B cell (primary cell): ENCODE results near the gene MBNL3. TPM values are rescaled to one million over a fixed set of nuclear protein-coding genes. Genes with fewer than 3 reads are reported as not detected.

ENCODE experiments used
- ATAC-seq: fragments of 200-7000 bp; cut with Tn5 transposase; one replicate; pipeline ENCODE4 v1.10.0; 2021; ENCODE audit warnings: low read depth, mild to moderate bottlenecking, moderate number of reproducible peaks, moderate library complexity
- CTCF ChIA-PET: fragments of 350-600 bp; sonication (Branson Sonifier 250); formaldehyde crosslinking; loops from one replicate; lab custom pipeline; 2021; ENCODE audit warnings: antibody characterized with exemption, inconsistent platforms; lab: Charles Lee
- POLR2A ChIA-PET: fragments of 350-600 bp; sonication (Branson Sonifier 250); formaldehyde crosslinking; loops from one replicate; lab custom pipeline; 2021; ENCODE audit warnings: antibody characterized with exemption; lab: Charles Lee
- DNase-seq: peaks from one replicate; pipeline ENCODE4 v3.0.0; 2013
- H2AFZ ChIP-seq: 2 replicates; pipeline ENCODE4 v1.6.1; 2012; ENCODE audit warnings: mild to moderate bottlenecking, low read depth, low read length; ENCODE audit not compliant: insufficient read depth, poor library complexity, severe bottlenecking
- H3K27ac ChIP-seq, 2 donors: 1 replicate in 1 of 2; 2 replicates in 1 of 2; pipeline ENCODE4 v1.5.1; 2012 to 2013; ENCODE audit warnings: low read length in 2 of 2, mild to moderate bottlenecking in 2 of 2, moderate library complexity in 1 of 2
- H3K27me3 ChIP-seq, 4 experiments: fragments of 200-600 bp in 1 of 4; sonication (generic) in 1 of 4; replicated peaks in 1 of 4; 1 replicate in 2 of 4; 2 replicates in 2 of 4; pipeline versions ENCODE4 v1.6.1 to v1.7.0; 2013 to 2016; ENCODE audit warnings: low read length in 3 of 4, mild to moderate bottlenecking in 2 of 4, mixed read lengths in 1 of 4, moderate library complexity in 1 of 4; ENCODE audit not compliant: insufficient read depth in 4 of 4, control insufficient read depth in 3 of 4; ENCODE audit errors: control extremely low read depth in 1 of 4
- H3K36me3 ChIP-seq, 2 experiments: replicated peaks in 1 of 2; 1 replicate in 1 of 2; 2 replicates in 1 of 2; pipeline versions ENCODE4 v1.6.1 to v1.7.1; 2013; ENCODE audit warnings: low read length in 1 of 2; ENCODE audit not compliant: insufficient read depth in 2 of 2, control insufficient read depth in 1 of 2; ENCODE audit errors: control extremely low read depth in 1 of 2, extremely low read depth in 1 of 2
- H3K4me1 ChIP-seq, 2 donors: fragments of 200-600 bp in 1 of 2; sonication (generic) in 1 of 2; 1 replicate in 1 of 2; 2 replicates in 1 of 2; pipeline versions ENCODE4 v1.5.1 to v1.6.1; 2013 to 2017; ENCODE audit warnings: low read length in 2 of 2; ENCODE audit not compliant: control insufficient read depth in 2 of 2, insufficient read depth in 2 of 2
- H3K4me2 ChIP-seq: replicated peaks from 2 replicates; pipeline ENCODE3; 2012; ENCODE audit warnings: mild to moderate bottlenecking, low read depth, low read length; ENCODE audit not compliant: poor library complexity, severe bottlenecking
- H3K4me3 ChIP-seq, 5 experiments: fragments of 200-600 bp in 1 of 5; sonication (generic) in 1 of 5; 1 replicate in 3 of 5; 2 replicates in 2 of 5; pipeline versions ENCODE4 v1.5.1 to v1.7.0; 2011 to 2016; ENCODE audit warnings: low read length in 4 of 5, mild to moderate bottlenecking in 4 of 5, low read depth in 2 of 5, control low read depth in 1 of 5, moderate library complexity in 1 of 5; ENCODE audit not compliant: insufficient read depth in 1 of 5; ENCODE audit errors: control extremely low read depth in 1 of 5, extremely low read depth in 1 of 5
- H3K79me2 ChIP-seq: fragments of 200-600 bp; sonication (generic); one replicate; pipeline ENCODE4 v1.6.0; 2016; ENCODE audit warnings: low read length; ENCODE audit not compliant: control insufficient read depth, insufficient read depth
- H3K9ac ChIP-seq: fragments of 200-600 bp; sonication (generic); 2 replicates; pipeline ENCODE4 v1.6.1; 2017; ENCODE audit warnings: mild to moderate bottlenecking, low read length, moderate library complexity
- H3K9me3 ChIP-seq, 3 donors: one replicate each; pipeline versions ENCODE4 v1.6.1 to v1.7.1; 2013; ENCODE audit warnings: low read length in 2 of 3; ENCODE audit not compliant: control insufficient read depth in 2 of 3, insufficient read depth in 1 of 3; ENCODE audit errors: control extremely low read depth in 1 of 3
- H4K20me1 ChIP-seq: 2 replicates; pipeline ENCODE4 v1.6.0; 2012; ENCODE audit warnings: mild to moderate bottlenecking, low read length; ENCODE audit not compliant: insufficient read depth, control insufficient read depth, poor library complexity, severe bottlenecking
- H3K27ac Mint-ChIP-seq: one replicate; pipeline ENCODE4 v1.8.0; 2021; ENCODE audit warnings: mixed read lengths
- H3K27me3 Mint-ChIP-seq: one replicate; pipeline ENCODE4 v1.8.0; 2021; ENCODE audit warnings: mixed read lengths
- H3K4me1 Mint-ChIP-seq: one replicate; pipeline ENCODE4 v1.8.0; 2021; ENCODE audit warnings: mixed read lengths
- H3K4me3 Mint-ChIP-seq: one replicate; pipeline ENCODE4 v1.8.0; 2021; ENCODE audit warnings: mixed read lengths
- H3K9me3 Mint-ChIP-seq: one replicate; pipeline ENCODE4 v1.8.0; 2022; ENCODE audit warnings: mixed read lengths; ENCODE audit not compliant: insufficient read depth
- EZH2 ChIP-seq: IDR thresholded peaks from 2 replicates; pipeline ENCODE4 v1.6.1; 2012; ENCODE audit warnings: borderline replicate concordance, low read depth, mild to moderate bottlenecking, moderate library complexity, low read length; ENCODE audit not compliant: insufficient read depth, poor library complexity, severe bottlenecking
- WGBS: methylation state at CpG from one replicate; pipeline ENCODE4 v1.1.5; 2013; ENCODE audit warnings: missing lambda C conversion rate; ENCODE audit not compliant: insufficient coverage; 5-methylcytosine and 5-hydroxymethylcytosine counted together
- intact Hi-C: fragments of 100-400 bp; cut with micrococcal nuclease; formaldehyde crosslinking; loops from one replicate; pipeline ENCODE4 v1.10.0; 2022
- polyA plus RNA-seq: library from polyadenylated mRNA; depleted of rRNA; stranded (reverse); fragments of >200 nt; gene quantifications from 2 replicates; pipeline ENCODE4 v1.2.3, GENCODE V29; 2012
- total RNA-seq, 2 donors: library from RNA; stranded (reverse); fragments of 120-200 nt in 1 of 2; gene quantifications; 1 replicate in 1 of 2; 2 replicates in 1 of 2; pipeline versions ENCODE4 v1.2.3 to v1.2.4, GENCODE V29; 2013 to 2022
- TF ChIP-seq, protein P1 (sequence below): fragments of 200-600 bp; IDR thresholded peaks from one replicate; pipeline ENCODE4 v1.8.0; 2022; ENCODE audit warnings: antibody characterized with exemption, mild to moderate bottlenecking

MBNL3 gene
- total and polyA plus RNA-seq, 2 donors (not counting 1 experiment from before 2014, with no cell fraction given), result 16.6 to 63.1 TPM

DNA sequence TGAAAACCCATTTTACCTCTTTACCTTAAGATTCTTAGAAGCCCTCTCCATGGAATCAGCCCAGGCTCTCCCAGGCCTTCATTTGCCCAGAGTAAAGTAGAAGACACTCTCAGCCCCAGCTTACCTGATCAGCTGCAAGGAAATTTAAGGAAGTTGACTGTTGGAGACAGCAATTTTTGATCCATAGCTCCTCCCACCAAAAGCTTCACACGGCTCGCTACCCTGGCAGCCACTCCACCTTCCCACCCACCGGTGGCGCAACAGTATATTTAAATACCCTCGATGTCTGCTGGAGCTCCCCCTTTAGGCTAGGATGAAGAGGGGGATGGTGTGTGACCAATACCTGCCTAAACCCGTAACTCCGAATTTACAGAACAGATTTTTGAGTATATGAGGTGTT lies 75.4 kb downstream of the MBNL3 start:
- H3K9me3 Mint-ChIP-seq, result no peaks in the 10 kb centered on the region
- intact Hi-C loops, result no loop called here
- no peaks in the 10 kb centered on the region for H3K27me3 ChIP-seq
- no CpG with 5 or more reads among the region's 7 CpGs for WGBS
- ChIA-PET CTCF (no interaction called here), POLR2A (no interaction called here)
- DNase-seq, result no peak
- no peaks in the 10 kb centered on the region for H3K27me3 Mint-ChIP-seq
- H3K4me2 ChIP-seq, result no peak overlapping the region
- H2AFZ ChIP-seq, result no peak overlapping the region
- H3K27ac Mint-ChIP-seq, result no peak overlapping the region
- no peak overlapping the region for H3K4me3 ChIP-seq
- no peaks in the 10 kb centered on the region for H3K4me1 ChIP-seq
- no peaks in the 10 kb centered on the region for H3K79me2 ChIP-seq
- H3K4me3 Mint-ChIP-seq, result no peak overlapping the region
- H3K9me3 ChIP-seq, result no peaks in the 10 kb centered on the region
- no peak overlapping the region for H3K9ac ChIP-seq
- H4K20me1 ChIP-seq, result no peaks in the 10 kb centered on the region
- no peak for ATAC-seq
- peaks cover 17% of the 10 kb centered on the region for H3K4me1 Mint-ChIP-seq
- no peak overlapping the region for H3K27ac ChIP-seq
- TF ChIP-seq EZH2, result no peak
- TF ChIP-seq, protein P1, sequence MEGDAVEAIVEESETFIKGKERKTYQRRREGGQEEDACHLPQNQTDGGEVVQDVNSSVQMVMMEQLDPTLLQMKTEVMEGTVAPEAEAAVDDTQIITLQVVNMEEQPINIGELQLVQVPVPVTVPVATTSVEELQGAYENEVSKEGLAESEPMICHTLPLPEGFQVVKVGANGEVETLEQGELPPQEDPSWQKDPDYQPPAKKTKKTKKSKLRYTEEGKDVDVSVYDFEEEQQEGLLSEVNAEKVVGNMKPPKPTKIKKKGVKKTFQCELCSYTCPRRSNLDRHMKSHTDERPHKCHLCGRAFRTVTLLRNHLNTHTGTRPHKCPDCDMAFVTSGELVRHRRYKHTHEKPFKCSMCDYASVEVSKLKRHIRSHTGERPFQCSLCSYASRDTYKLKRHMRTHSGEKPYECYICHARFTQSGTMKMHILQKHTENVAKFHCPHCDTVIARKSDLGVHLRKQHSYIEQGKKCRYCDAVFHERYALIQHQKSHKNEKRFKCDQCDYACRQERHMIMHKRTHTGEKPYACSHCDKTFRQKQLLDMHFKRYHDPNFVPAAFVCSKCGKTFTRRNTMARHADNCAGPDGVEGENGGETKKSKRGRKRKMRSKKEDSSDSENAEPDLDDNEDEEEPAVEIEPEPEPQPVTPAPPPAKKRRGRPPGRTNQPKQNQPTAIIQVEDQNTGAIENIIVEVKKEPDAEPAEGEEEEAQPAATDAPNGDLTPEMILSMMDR, result no peak
- no peaks in the 10 kb centered on the region for H3K36me3 ChIP-seq

DNA sequence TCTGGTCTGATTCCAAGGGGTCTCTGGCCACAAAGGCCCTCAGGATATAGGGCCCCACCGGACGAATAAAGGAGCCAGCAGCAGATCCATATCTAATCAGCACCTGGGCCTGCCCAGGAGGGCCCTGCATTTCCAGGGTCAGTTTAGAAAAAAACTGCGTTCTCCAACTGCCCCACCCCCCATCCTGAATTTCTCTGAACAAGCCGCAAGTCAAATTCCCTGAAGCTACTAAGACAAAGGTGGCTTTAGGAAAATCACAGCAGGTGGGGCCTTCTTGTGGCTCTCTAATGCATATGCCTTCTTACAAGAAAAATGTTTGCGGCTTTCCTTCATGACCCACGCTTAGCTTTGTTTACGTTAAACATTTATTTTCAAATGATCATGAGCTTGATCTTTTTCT lies 76.6 kb downstream of the MBNL3 start:
- Histone ChIP-seq H3K9me3 (no peaks in the 10 kb centered on the region), H3K36me3 (no peaks in the 10 kb centered on the region), H3K27ac (no peak overlapping the region), H4K20me1 (no peaks in the 10 kb centered on the region), H2AFZ (no peak overlapping the region), H3K79me2 (no peaks in the 10 kb centered on the region), H3K4me1 (peaks cover 2 to 4% of the 10 kb centered on the region in 2 donors), H3K27me3 (no peaks in the 10 kb centered on the region), H3K4me2 (no peak overlapping the region), H3K9ac (no peak overlapping the region), H3K4me3 (no peak overlapping the region)
- Mint-ChIP-seq H3K9me3 (no peaks in the 10 kb centered on the region), H3K4me3 (no peak overlapping the region), H3K27ac (no peak overlapping the region), H3K27me3 (no peaks in the 10 kb centered on the region), H3K4me1 (peaks cover 23% of the 10 kb centered on the region)
- no peak for TF ChIP-seq EZH2
- TF ChIP-seq, protein P1, result no peak
- DNase-seq, result no peak
- WGBS, result 95% methylated on average over 5 of the region's 7 CpGs
- no peak for ATAC-seq
- intact Hi-C loops, result no loop called here
- CTCF ChIA-PET, result no interaction called here
- POLR2A ChIA-PET, result no interaction called here
